ENCODE measurements around the gene CPNE1. TPM values are rescaled to one million over a fixed set of nuclear protein-coding genes. Genes with fewer than 3 reads are reported as not detected.

CPNE1 gene
- polyA plus RNA-seq, 6 donors from 2014 or later: 178 to 542 (median 337) TPM

GRCh38 chr20:35602851-35603495, 61.7 kb downstream of the CPNE1 start:
- peaks cover 13 to 44% (median 34%) of the 10 kb centered on the region in 3 donors for H3K27me3 Mint-ChIP-seq
- H3K9me3 Mint-ChIP-seq: no peaks in the 10 kb centered on the region
- DNase-seq (no peak), ATAC-seq (ENCODE audit: low read depth in 2 of 2) (no peak)
- H3K36me3 Mint-ChIP-seq: no peaks in the 10 kb centered on the region
- peak overlapping the region in 4 of 6 donors; percentile 3 to 76 (median 70) for H3K27ac Mint-ChIP-seq
- H3K4me1 Mint-ChIP-seq: peaks cover 7 to 11% (median 10%) of the 10 kb centered on the region in 3 donors
- H3K4me3 Mint-ChIP-seq: peak overlapping the region in 6 of 8 donors; percentile 24 to 80 (median 57)

- H3K36me3 Mint-ChIP-seq: no peaks in the 10 kb centered on the region
- H3K27ac Mint-ChIP-seq: peak overlapping the region in 1 of 6 donors; percentile 69
- DNase-seq (no peak), ATAC-seq (ENCODE audit: low read depth in 2 of 2) (no peak)
- H3K27me3 Mint-ChIP-seq: peaks cover 13 to 44% (median 34%) of the 10 kb centered on the region in 3 donors
- H3K9me3 Mint-ChIP-seq: no peaks in the 10 kb centered on the region
- peaks cover 7 to 11% (median 10%) of the 10 kb centered on the region in 3 donors for H3K4me1 Mint-ChIP-seq
- H3K4me3 Mint-ChIP-seq: peak overlapping the region; percentile 24 to 82 (median 62)
Measured at GRCh38 chr20:35601990-35602389, 62.7 kb downstream of the CPNE1 start.

GRCh38 chr20:35600993-35601973, 63.4 kb downstream of the CPNE1 start:
- Mint-ChIP-seq H3K9me3 (no peaks in the 10 kb centered on the region), H3K4me1 (peaks cover 7 to 11% (median 10%) of the 10 kb centered on the region in 3 donors), H3K27ac (peak overlapping the region; percentile 69 to 96 (median 90)), H3K4me3 (peak overlapping the region; percentile 80 to 91 (median 86)), H3K27me3 (peaks cover 13 to 44% (median 34%) of the 10 kb centered on the region in 3 donors), H3K36me3 (no peaks in the 10 kb centered on the region)
- ATAC-seq (ENCODE audit: low read depth in 2 of 2): peak; percentile 83 to 86
- DNase-seq: peak; percentile 78

GRCh38 chr20:35600176-35600992, 64.3 kb downstream of the CPNE1 start:
- Mint-ChIP-seq H3K36me3 (no peaks in the 10 kb centered on the region), H3K4me1 (peaks cover 7 to 11% (median 10%) of the 10 kb centered on the region in 3 donors), H3K4me3 (peak overlapping the region; percentile 80 to 91 (median 86)), H3K27me3 (peaks cover 13 to 44% (median 34%) of the 10 kb centered on the region in 3 donors), H3K27ac (peak overlapping the region in 4 of 6 donors; percentile 69 to 96 (median 88)), H3K9me3 (no peaks in the 10 kb centered on the region)
- ATAC-seq (ENCODE audit: low read depth in 2 of 2): peak; percentile 7 to 13
- no peak for DNase-seq

- Mint-ChIP-seq H3K27ac (peak overlapping the region in 1 of 6 donors; percentile 63), H3K4me3 (peak overlapping the region in 4 of 8 donors; percentile 25 to 90 (median 48)), H3K4me1 (peaks cover 7 to 11% (median 10%) of the 10 kb centered on the region in 3 donors), H3K9me3 (no peaks in the 10 kb centered on the region), H3K27me3 (peaks cover 8 to 44% (median 34%) of the 10 kb centered on the region in 3 donors), H3K36me3 (no peaks in the 10 kb centered on the region)
- no peak for DNase-seq
- no peak for ATAC-seq (ENCODE audit: low read depth in 2 of 2)
Measured at GRCh38 chr20:35599776-35600120, 65.0 kb downstream of the CPNE1 start.

GRCh38 chr20:35598899-35599775, 65.6 kb downstream of the CPNE1 start:
- peaks cover 8 to 44% (median 34%) of the 10 kb centered on the region in 3 donors for H3K27me3 Mint-ChIP-seq
- peaks cover 7 to 11% (median 10%) of the 10 kb centered on the region in 3 donors for H3K4me1 Mint-ChIP-seq
- no peaks in the 10 kb centered on the region for H3K9me3 Mint-ChIP-seq
- peak overlapping the region in 1 of 6 donors; percentile 32 for H3K27ac Mint-ChIP-seq
- peak overlapping the region in 3 of 8 donors; percentile 4 to 90 (median 16) for H3K4me3 Mint-ChIP-seq
- H3K36me3 Mint-ChIP-seq: no peaks in the 10 kb centered on the region
- no peak for DNase-seq
- ATAC-seq (ENCODE audit: low read depth in 2 of 2): no peak

- DNase-seq: no peak
- H3K4me1 Mint-ChIP-seq: peaks cover 7 to 11% (median 10%) of the 10 kb centered on the region in 3 donors
- no peak for ATAC-seq (ENCODE audit: low read depth in 2 of 2)
- peaks cover 5 to 42% (median 32%) of the 10 kb centered on the region in 3 donors for H3K27me3 Mint-ChIP-seq
- H3K36me3 Mint-ChIP-seq: no peaks in the 10 kb centered on the region
- H3K27ac Mint-ChIP-seq: peak overlapping the region in 2 of 6 donors; percentile 32 to 69
- H3K9me3 Mint-ChIP-seq: no peaks in the 10 kb centered on the region
- H3K4me3 Mint-ChIP-seq: peak overlapping the region in 1 of 8 donors; percentile 61
Measured at GRCh38 chr20:35598476-35598875, 66.2 kb downstream of the CPNE1 start.

- DNase-seq: no peak
Measured at GRCh38 chr20:35597186-35597585, 67.5 kb downstream of the CPNE1 start.

GRCh38 chr20:35595901-35596300, 68.8 kb downstream of the CPNE1 start:
- peaks cover 4% of the 10 kb centered on the region in 3 donors for H3K4me1 Mint-ChIP-seq
- H3K9me3 Mint-ChIP-seq: no peaks in the 10 kb centered on the region
- H3K27ac Mint-ChIP-seq: peak overlapping the region in 1 of 6 donors; percentile 16
- no peaks in the 10 kb centered on the region for H3K36me3 Mint-ChIP-seq
- no peak for ATAC-seq (ENCODE audit: low read depth in 2 of 2)
- peak overlapping the region in 1 of 8 donors; percentile 24 for H3K4me3 Mint-ChIP-seq
- DNase-seq: no peak
- peaks cover 0 to 18% (median 17%) of the 10 kb centered on the region in 3 donors for H3K27me3 Mint-ChIP-seq

More at GRCh38 chr20:35597186-35597585, 67.5 kb downstream of the CPNE1 start:
- Mint-ChIP-seq H3K27ac (no peak overlapping the region), H3K9me3 (no peaks in the 10 kb centered on the region), H3K4me3 (no peak overlapping the region), H3K4me1 (peaks cover 7 to 11% (median 10%) of the 10 kb centered on the region in 3 donors), H3K27me3 (peaks cover 5 to 30% (median 19%) of the 10 kb centered on the region in 3 donors), H3K36me3 (no peaks in the 10 kb centered on the region)
- ATAC-seq (ENCODE audit: low read depth in 2 of 2): no peak

GRCh38 chr20:35595456-35595855, 69.2 kb downstream of the CPNE1 start:
- no peak overlapping the region for H3K4me3 Mint-ChIP-seq

GRCh38 chr20:35592339-35592974, 72.2 kb downstream of the CPNE1 start:
- H3K4me3 Mint-ChIP-seq: no peak overlapping the region
- H3K27ac Mint-ChIP-seq: peak overlapping the region in 1 of 6 donors; percentile 60
- no peak for ATAC-seq (ENCODE audit: low read depth in 2 of 2)

More at GRCh38 chr20:35595456-35595855, 69.2 kb downstream of the CPNE1 start:
- Mint-ChIP-seq H3K9me3 (no peaks in the 10 kb centered on the region), H3K4me1 (no peaks in the 10 kb centered on the region), H3K27me3 (peaks cover 0 to 18% (median 12%) of the 10 kb centered on the region in 3 donors), H3K27ac (peak overlapping the region in 1 of 6 donors; percentile 55), H3K36me3 (no peaks in the 10 kb centered on the region)
- ATAC-seq (ENCODE audit: low read depth in 2 of 2) (no peak), DNase-seq (no peak)

More at GRCh38 chr20:35592339-35592974, 72.2 kb downstream of the CPNE1 start:
- no peak for DNase-seq
- H3K36me3 Mint-ChIP-seq: no peaks in the 10 kb centered on the region
- no peaks in the 10 kb centered on the region for H3K9me3 Mint-ChIP-seq
- H3K27me3 Mint-ChIP-seq: no peaks in the 10 kb centered on the region
- no peaks in the 10 kb centered on the region for H3K4me1 Mint-ChIP-seq
